GM18861 (cell line): Measurements from ENCODE around the gene PTPN22.

Source experiments
- ATAC-seq: cut with Tn5 transposase; IDR thresholded peaks from one replicate; pipeline ENCODE4 v1.9.1; 2021; ENCODE audit not compliant: unreplicated experiment

PTPN22 gene

GRCh38 chr1:113765306-113766230 is 105.9 kb downstream of the PTPN22 start:
- no peak for ATAC-seq
